ENCODE data around the gene ACAA1.
"Not testable (repeated sequence)": the region's sequence is repeated elsewhere in the genome, so short reads cannot be mapped to it uniquely, and the experiment has no call there.

Gene ACAA1, protein sequence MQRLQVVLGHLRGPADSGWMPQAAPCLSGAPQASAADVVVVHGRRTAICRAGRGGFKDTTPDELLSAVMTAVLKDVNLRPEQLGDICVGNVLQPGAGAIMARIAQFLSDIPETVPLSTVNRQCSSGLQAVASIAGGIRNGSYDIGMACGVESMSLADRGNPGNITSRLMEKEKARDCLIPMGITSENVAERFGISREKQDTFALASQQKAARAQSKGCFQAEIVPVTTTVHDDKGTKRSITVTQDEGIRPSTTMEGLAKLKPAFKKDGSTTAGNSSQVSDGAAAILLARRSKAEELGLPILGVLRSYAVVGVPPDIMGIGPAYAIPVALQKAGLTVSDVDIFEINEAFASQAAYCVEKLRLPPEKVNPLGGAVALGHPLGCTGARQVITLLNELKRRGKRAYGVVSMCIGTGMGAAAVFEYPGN

DNA sequence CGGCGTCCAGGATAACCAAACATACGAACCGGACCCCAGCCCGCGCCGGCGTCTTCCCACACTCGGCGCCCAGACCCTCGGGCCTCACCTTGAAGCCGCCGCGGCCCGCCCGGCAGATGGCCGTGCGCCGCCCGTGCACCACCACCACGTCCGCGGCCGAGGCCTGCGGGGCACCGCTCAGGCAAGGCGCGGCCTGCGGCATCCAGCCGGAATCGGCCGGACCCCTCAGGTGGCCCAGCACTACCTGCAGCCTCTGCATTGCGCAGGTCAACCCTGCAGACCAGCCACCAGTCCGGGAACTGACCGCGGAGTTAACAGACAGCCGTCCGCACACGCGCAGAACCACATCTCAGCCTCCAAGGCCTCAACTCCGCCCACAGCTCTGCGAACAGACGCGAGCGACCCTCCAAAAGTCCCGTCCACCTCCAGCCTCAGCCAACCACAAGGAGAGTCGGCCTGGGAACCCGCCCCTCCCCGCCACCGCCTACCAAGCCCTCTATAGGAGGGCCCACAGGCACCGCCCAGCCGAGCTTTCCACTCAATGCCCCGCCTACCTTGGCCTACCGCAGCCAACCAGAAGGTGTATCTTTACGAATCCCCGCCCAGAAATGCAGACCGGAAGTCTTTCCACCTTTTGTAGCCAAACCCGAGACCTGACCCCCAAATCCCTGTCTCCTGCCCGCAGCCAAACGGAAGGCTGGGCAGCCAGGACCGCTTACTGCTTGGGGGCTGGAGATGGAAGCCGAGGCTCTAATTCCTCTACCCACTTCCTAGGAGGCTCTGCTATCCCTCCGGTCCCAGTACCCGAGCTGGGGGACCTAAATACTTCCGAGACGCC, at the start of gene ACAA1:
ACAA1 (minus strand) TSS at position 351 of the 838 bp plus-strand sequence; CDS start at position 259, 92 bp downstream.
- DNase-seq (ENCODE audit: low read depth): peak; percentile 93

DNA sequence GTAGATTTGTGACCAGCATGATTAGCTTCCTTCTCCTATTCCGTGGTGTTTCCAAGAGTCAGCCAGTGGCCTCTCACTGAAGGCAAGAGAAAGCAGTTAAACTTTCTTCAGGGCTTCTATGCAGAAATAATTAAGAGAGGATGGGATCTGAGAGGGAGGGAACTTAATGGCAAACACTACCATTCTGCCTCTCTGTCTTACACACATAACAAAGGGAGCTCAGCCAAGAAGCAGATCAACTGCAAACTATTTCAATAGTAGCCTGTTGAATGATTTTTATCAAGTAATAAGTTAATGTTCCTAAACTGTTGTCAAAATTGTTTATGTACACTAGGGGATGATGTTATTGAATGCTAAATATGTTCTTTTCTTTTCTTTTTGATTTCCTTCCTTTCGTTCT, 40.3 kb upstream of the ACAA1 start:
- no peak for DNase-seq (ENCODE audit: low read depth)

DNA sequence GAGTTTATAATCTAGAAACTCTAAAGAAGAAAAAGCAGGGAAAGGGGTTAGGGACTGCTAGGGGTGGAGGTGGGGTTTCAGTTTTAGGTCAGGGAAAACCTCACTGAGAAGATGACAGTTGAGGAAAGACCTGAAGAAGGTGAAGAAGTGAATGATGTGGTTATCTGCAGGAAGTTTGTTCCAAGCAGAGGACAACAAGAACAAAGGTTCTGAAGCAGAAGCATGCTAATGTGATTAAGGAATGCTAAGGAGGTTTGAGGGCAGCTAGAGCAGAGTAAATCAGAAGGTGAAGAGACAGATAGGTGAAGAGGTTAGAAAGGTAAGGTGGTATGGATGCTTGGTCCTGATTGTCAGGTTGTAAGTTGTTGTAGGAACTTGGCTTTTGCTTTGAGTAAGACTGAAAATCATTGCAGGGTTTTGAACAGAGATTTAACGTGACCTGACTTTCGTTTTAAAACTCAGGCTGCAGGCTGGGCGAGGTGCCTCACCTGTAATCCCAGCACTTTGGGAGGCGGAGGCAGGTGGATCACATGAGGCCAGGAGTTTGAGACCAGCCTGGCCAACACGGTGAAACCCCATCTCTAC, 37.0 kb upstream of the ACAA1 start:
- DNase-seq (ENCODE audit: low read depth): no peak

DNA sequence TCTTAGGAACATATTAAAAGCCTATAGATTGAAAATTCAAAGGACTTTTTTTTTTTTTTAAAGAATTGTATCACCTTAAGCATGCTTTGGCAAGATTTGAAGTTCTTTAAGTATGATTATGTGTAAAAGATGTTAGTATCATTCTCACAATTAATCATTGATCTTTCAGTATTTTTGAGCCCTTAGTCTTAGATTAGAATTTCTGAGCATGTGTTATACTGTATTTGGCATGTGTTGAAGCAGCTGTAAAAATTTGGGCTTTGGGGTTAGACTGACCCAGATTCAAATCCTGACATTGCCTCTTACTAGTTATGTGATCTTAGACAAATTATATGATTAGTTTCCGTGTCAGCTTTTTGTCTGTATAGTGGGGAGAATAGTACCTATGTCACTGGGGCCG, 34.7 kb upstream of the ACAA1 start:
- DNase-seq (ENCODE audit: low read depth): no peak

DNA sequence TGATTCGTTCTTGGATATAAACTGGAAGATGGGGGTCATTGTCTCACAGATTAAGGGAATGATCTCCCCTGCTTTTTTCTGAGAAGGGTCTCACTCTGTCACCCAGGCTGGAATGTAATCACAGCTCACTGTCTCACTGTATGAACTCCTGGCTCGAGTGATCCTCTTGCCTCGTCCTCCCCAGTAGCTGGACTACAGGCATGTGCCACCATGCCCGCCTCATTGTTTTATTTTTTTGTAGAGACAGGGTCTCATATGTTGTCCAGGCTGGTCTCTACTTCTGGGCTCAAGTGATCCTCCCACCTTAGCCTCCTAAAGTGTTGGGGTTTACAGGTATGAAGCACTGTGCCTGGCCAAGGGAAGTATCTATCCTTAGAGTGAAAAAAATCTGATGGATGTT, 33.8 kb upstream of the ACAA1 start:
- DNase-seq (ENCODE audit: low read depth): no peak

DNA sequence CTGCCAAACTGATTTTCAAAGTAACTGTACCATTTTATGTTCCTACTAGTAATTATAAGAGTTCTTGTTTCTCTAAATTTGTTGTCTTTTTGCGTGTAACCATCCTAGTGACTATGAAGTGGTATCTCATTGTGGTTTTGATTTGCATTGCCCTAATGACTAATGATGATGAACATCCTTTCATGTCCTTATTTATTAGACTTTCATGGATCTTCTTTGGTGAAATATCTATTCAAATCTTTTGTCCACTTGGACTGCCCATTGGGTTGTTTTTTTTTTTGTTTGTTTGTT, 32.0 kb upstream of the ACAA1 start:
- DNase-seq (ENCODE audit: low read depth): no peak

DNA sequence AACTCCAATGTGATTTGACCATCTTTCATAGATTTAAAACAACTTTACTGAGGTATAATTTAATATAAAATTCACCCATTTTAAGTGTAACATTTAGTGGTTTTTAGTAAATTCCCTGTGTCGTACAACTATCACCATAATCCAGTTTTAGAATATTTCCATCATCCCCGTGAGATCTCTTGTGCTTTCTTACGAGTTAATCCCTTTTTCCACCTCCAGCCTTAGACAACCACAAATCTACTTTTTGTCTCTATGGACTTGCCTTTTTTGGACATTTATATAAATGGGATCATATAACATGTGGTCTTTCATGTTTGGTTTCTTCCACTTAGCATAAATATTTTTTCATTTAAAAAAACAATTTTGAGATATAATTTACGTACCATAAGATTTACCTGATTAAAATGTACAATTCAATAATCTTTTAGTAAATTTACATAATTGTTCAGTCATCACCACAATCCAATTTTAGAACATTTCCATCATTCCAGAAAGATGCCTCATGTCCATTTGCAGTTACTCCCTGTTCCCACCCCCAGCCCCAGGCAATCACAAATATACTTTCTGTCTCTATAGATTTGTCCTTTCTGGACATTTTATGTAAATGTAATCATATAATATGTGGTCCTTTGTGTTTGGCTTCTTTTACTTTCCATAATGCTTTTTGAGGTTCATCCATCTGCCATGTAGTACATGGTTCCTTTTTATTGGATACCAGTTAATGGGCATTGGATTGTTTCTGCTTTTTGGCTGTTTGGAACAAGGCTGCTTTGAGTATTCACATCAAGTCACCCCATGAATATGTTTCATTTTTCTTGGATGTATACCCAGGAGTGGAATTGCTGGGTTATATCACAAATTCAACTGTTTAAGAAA, 31.5 kb upstream of the ACAA1 start:
- DNase-seq (ENCODE audit: low read depth): no peak

DNA sequence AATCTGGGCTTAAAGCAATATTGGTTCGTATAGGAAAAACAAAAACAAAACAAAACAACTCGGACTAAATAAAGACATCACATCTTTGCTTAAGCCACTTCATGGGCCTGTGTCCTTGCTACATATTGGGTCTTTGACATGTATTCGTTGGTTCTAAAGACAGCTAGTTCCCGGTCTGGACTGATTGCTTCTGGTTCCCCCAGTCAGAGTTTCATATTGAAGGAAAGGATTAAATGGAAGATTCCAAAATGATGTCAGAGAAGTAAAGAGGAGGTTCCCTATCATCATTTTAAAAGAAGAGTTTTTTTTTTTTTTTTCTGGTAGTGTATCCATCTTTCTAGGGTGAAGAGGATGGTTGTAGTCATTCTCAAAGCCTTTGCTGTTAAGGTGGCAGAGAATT, 30.7 kb upstream of the ACAA1 start:
- no peak for DNase-seq (ENCODE audit: low read depth)

DNA sequence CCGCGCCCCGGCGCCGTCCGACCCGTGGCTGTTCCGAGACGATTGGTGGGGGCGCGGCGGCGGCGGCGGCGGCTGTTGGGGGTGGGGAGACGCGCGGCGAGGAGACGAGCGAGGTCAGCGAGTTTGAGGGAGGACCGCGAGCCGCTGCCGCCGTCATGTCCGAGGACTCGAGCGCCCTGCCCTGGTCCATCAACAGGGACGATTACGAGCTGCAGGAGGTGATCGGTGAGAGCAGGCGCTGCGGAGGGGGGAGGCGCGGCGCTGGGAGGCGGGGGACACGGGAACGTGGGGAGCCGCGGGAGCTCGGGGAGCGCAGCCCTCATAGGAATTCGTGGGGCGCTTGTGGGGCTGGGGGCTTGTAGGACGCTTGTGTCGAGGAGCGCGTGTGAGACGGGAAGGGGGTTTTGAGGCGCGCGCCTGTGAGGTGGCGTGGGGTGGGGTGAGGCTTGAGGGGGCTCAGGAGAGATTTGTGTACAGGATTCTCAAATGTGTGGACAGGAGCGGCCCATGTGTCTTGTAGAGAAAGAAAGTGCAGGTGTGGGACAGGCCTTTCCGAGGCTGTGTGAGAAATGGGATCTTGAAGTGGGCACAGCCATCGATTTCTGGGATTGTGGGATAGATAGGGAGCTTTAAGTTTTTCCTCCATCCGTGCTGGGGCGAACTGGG, 28.9 kb upstream of the ACAA1 start:
- no peak for DNase-seq (ENCODE audit: low read depth)

DNA sequence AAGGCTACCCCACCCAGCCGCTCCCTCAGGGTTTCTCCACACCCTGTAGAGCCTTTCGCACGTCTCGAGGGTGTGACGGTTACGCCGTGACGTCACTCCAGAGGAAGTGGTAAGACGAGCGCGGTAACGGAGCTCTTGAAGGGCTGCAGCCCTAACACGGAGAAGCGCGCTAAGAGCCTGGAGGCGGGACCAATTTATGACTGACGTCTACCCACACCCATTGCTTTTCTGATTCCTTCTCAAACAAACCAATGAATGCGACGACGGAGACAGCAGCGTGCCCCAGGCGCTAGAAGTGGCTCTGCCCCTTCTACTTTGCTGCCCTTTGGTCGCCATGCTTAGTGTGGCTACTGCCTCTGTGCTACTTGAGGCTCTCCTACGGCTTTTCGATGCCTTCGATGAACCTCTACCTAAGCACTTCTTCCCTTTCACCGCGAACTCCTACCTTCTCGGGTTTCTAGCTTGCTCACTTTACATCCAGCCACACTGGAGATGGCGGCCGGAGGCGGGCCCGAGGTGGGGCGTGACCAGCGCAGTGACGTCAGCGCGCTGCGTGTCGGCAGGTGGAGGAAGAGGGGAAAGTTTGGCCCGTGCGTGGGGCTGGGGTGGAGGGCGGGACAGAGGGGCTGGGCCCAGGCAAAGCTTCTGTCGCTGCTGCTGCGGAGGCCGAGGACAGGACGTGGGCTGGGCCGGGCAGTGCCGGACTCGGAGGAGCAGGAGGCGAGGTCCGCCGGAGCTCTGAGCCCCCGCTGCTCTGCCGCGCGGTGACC, 28.2 kb upstream of the ACAA1 start, which contains the start of gene OXSR1:
OXSR1 (plus strand) TSS at position 586 of the 770 bp plus-strand sequence. CDS start 340 bp downstream, outside the sequence.
- DNase-seq (ENCODE audit: low read depth): peak; percentile 99

DNA sequence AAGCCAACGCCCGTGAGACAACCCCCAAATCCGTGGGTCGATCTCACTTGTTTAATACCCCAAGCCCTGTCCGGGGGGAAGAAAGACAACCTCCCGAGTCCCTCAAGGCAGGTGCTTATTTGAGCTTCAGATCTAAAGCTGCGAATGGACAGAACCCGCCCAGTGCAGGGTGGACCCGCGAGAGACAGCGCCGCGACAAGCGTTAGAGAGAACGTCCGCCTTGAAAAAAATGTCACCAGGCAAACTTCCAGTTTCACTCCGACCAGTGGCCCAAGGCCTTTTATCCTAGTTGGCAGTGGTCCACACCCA, 27.7 kb upstream of the ACAA1 start:
- DNase-seq (ENCODE audit: low read depth): no peak

DNA sequence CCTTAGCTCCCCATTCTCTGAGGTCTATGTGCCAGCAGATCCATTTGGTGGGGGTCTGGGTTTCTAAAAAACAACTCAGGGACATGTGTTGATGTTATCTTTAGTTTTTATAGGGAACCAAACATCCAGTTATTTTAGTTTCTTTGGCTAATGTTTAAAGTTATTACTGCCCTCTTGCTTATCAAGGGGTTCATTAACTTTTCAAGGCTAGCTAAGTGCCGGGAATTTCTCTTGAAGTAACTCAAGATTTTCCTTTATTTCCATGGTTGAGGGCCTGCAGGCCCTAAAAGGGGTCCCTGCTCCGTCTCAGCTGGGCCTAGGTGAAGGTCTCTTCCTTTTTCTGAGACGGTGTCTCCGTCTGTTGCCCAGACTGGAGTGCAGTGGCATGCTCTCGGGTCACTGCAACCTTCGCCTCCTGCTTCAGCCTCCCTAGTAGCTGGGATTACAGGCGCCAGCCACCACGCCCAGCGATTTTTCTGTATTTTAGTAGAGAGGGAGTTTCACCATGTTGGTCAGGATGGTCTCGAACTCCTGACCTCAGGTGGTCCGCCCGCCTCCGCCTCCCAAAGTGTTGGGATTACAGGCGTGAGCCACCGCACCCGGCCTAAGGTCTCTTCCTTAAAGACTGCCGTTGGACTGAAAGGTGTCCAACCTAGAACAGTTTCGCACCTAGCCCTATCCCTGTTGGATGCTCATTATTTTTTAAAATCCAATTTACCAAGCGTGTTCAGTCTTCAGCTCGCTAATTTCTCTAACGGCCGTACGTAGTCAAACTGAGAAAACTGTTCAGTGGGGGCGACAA, 27.1 kb upstream of the ACAA1 start:
- no peak for DNase-seq (ENCODE audit: low read depth)

DNA sequence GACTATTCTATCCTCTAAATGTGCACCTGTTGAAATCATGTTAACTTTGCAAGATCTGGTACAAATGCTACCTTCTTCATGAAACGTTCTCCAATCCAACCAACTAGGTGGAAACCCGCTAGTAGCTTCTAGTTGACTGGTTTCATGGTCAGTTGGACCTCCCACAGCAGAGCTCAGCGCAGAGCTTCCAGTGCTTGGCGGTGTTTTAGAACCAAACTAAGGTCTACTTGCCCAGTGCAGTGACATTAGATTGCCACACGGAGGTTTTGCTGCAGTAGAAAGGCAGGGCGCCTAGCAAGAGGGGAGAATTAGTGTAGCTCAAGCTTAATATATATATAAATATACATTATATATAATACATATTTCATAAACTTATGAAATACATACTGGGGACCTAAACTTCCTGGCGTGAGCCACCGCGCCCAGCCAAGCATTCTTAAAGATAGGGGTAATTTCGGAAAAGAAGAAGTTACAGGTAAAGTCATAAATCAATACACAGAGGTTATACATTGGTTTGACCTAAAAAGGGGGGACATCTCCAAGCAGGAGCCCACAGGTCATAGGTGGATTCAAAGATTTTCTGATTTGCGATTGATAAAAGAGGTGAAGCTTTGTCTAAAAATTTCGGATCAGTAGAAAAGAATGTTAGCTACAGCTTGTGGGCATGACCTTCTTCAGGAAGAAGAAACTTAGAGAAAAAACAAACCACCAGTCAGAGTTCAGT, 26.4 kb upstream of the ACAA1 start:
- DNase-seq (ENCODE audit: low read depth): no peak

DNA sequence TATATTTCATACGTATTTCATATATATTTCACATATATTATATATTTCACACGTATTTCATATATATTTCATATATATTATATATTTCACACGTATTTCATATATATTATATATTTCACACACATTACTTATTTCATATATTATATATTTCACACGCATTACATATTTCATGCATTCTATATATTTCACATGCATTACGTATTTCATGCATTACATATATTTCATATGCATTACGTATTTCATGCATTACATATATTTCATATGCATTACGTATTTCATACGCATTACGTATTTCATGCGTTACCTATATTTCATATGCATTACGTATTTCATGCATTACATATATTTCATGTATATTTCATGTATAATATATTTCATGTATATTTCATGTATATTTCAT, 23.8 kb upstream of the ACAA1 start:
- not testable (repeated sequence) for DNase-seq (ENCODE audit: low read depth)

DNA sequence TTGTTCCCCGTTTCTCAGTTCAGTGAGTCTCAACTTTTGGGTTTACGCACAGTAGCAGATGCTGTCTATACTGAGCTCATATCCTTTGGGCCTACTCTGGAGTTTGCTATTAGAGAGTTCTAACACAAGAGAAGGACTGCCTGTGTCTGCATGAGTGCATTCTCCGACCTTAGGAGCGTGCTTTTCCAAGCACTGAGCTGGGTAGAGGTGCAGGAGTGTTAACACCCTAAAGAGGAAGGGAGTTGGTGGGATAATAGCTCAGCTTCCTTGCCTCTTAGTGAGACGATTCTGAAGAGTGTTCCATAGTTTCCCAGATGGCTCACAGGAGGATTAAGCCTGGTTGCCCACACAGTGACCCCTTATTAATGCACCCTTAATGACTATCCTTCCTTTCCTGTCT, 21.5 kb upstream of the ACAA1 start:
- no peak for DNase-seq (ENCODE audit: low read depth)

DNA sequence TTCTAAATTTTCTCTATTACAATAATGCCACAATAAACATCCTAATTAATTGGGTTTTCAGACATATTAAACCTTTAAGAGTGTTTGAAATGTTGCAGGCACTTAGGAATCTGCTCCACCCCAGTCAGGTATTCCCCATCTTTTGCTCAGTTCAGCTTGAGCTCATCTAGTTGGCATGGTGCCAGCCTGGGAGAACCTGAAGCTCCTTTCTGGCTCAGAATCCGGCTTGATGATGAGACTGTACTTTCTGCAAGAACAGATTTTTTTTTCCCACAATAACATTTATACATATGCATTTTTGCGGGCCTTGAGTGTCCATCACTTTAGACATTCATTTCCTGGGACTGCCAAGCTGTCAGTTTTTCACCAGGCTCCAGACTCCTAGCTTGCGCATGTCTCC, 20.7 kb upstream of the ACAA1 start:
- DNase-seq (ENCODE audit: low read depth): no peak

DNA sequence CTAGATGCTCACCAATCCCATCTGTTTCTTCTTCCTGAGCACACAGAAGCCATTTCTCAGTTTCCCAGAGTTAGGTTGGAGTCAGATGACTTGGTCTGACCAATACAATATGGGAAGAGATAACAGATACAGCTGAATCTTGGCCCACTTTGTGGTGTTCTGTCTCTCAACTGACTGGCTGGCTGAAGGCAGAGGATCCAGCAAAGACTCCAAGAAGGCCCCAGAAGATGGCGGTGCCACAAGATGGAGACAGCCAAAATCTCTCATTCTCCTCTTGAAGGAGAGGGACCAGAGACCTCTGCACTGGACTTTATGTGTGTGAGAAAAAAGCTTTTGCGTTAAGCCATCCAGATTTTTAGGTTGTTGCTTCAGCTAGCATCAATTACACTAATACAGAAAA, 20.2 kb upstream of the ACAA1 start:
- DNase-seq (ENCODE audit: low read depth): no peak

DNA sequence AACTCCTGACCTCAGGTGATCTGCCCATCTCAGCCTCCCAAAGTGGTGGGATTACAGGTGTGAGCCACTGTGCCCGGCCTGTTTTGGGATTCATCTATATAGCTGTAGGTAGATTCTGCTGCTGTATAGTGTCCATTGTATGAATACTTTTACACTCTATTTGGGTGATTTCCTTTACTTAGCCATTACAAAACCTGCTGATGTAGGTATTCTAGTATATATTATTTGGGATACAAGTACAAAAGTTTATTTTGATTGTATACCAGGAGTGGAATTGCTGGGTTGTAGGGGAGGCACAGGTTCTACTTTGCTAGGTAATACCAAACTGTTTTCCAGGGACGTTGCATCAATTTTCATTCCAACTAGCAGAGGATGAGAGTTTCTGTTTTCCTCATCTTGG, 18.9 kb upstream of the ACAA1 start:
- DNase-seq (ENCODE audit: low read depth): no peak

DNA sequence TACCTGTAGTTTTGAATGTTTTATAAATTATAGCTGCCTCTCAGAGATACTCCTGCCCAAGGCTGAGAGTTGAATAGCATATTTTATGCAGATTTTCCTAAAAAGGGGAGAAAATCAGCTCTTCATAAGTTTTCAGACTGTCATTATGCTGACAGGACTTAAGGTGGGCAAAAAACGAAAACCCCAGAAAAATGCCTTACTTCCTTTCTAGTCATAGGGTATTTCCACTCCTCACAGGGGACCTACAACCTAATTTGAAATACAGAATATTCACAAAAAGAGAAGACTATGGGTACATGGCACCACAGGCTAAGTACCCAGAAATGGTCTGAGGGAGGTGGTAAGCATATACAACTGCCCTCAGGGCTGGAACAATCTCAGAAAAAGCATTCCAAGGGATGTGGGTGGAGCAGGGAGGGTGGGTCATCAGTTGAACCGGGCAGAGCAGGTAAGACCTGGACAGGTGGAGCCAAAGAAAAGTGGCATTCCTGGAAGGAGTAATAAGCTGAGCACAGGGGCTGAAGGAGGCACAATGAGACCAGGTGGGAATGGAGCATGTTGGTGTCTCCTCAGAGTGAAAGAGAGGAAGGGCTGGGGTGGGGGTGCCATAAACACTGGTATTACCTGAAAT, 17.8 kb upstream of the ACAA1 start:
- no peak for DNase-seq (ENCODE audit: low read depth)
